GM19455 (cell line): ENCODE results near the gene TNNC2.
"Not testable (repeated sequence)": the region's sequence is repeated elsewhere in the genome, so short reads cannot be mapped to it uniquely, and the experiment has no call there.

ENCODE experiments used
- ATAC-seq: cut with Tn5 transposase; IDR thresholded peaks from one replicate; pipeline ENCODE4 v1.9.1; 2021; ENCODE audit not compliant: unreplicated experiment

The TNNC2 gene

DNA sequence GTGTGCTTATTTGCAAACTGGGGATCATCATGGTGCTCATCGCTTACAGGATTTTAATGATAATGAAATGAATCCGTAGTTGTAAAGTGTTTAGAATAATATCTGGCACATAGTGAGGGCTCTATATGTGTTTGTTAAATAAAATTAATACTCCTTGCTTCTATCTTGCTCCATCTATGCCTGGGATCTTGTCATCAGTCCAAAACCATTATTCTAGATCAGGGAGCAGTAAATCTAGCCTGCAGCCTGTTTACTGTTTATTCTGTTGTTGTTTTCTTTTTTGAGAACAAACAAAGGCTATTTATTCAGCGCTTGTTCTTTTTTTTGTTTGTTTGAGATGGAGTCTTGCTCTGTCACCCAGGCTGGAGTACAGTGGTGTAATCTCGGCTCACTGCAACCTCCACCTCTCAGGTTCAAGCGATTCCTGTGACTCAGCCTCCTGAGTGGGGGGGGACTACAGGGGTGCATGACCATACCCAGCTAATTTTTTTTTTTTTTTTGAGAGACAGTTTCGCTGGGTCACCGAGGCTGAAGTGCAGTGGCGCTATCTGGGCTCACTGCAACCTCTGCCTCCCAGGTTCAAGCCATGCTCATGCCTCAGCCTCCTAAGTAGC is 22.0 kb upstream of the TNNC2 start:
- no peak for ATAC-seq

DNA sequence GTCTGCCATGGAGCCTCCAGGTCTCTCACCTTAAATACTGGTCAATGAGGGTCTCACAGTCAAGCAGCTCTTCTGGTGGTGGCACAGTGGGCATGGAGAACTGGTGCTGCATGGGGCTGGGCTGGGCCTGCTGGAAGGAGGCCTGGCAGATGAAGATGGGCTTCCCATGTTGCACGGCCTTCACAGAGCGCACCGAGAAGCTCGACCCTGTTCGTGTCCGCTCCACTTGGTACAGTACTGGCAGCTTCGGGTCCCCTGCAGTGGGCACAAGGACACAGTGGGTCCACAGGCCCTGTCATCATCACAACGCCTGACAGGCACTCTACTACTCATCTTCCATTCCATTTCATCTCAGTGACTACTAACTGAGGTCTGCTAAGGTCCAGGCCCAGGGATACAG is 21.3 kb upstream of the TNNC2 start:
- no peak for ATAC-seq

DNA sequence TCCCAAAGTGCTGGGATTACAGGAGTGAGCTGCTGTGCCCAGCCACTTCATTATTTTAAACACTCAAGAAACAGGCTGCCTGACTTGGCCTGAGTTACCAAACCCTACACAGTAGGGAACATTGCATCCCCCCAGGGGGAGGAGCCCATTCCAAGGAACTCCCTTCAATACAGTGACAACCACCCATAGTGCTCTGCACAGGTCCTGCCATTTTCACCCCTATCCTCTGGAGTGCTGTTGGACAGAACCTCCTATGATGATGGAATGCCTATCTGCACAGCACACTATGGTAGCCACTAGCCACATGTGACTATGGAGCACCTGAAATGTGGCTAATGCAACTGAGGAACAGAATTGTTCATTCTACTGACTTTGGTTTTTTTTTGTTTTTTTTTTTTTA is 18.3 kb upstream of the TNNC2 start:
- ATAC-seq: no peak

DNA sequence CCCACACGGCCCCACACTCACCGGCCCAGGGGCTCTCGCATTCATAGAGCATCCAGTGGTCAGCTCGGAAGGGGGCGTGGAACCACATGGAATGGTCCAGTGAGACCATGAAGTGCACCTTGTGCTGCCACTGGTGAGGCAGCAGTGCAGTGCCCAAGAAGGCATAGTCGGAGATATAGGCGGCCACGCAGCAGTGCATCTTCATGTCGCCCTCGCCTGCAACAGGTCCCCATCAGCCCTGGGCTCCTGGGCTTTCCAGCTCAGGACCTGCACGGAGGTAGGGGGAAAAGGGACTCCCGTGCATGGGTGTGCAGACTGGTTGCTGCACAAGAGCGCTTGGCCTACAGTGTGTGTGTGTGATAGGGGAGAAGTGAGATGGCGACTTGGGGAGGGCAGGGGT is 16.4 kb upstream of the TNNC2 start:
- ATAC-seq: no peak

DNA sequence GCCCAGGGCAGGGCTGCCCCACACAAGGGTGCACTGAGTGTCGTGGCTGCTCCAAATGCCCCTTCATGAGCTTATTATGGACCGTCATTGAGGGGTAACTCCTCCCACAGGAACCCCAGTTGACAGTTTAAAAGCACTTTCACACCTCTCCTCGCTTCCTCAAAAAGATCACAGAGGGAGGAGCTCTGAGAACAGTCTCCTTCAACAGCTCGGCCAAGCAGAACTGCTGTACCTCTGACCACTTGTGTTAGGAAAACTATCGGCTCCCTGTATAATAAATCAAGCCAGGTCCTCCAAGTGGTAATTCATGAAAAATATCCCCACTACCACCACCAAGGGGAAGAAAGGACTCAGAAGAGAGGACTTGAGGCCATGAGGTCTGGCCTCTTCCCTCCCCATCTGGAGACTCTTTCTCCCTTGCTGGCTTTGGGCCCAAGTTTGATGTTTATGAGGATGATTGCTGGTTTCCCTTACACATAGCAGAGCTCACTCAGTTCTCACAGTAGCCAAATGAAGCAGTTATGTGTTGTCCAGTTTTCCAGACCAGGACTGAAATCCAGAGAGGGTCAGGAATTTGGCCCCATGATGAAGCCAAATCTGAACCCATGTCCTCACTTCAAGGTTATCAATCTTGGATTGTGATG is 15.2 kb upstream of the TNNC2 start:
- ATAC-seq: no peak

DNA sequence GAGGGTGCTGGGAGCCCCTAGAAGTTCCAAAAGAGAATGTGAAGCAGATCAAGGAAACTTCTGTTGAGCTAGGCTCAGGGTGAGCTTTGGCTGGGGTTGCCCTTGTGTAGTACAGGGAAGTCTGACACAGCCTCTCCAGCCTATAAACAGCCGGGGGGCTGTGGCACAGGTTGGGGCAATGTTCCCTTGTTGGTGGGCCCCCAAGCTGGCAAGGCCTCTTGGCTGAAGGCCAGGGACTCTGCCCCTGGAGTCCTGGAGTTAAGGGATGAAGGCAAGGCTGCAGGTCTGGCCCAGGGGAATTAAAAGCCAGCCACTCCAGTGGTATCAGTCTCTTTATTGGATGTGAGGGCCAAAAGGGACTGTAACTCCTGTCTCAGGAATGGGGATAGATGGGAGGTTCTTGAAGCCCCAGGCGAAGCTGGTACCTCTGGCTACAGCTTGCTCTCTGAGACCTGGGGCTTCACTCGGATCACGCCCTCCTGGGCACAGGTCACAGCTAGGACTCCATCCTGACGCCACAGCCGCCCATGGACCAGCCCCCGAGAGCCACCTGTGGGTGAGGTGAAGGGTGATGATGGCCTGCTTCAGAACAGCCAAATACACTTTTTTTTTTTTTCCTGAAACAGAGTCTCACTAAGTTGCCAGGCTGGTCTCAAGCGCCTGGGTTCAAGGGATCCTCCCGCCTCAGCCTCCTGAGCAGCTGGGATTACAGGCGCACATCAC is 14.5 kb upstream of the TNNC2 start:
- ATAC-seq: no peak

DNA sequence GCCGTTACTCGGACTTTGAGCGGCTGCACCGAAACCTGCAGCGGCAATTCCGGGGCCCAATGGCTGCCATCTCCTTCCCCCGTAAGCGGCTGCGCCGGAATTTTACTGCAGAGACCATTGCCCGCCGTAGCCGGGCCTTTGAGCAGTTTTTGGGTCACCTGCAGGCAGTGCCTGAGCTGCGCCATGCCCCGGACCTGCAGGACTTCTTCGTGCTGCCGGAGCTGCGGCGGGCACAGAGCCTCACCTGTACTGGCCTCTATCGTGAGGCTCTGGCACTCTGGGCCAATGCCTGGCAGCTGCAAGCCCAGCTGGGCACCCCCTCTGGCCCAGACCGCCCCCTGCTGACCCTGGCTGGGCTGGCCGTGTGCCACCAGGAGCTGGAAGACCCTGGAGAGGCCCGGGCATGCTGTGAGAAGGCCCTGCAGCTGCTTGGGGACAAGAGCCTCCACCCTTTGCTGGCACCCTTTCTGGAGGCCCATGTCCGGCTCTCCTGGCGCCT is 13.6 kb upstream of the TNNC2 start:
- ATAC-seq: no peak

DNA sequence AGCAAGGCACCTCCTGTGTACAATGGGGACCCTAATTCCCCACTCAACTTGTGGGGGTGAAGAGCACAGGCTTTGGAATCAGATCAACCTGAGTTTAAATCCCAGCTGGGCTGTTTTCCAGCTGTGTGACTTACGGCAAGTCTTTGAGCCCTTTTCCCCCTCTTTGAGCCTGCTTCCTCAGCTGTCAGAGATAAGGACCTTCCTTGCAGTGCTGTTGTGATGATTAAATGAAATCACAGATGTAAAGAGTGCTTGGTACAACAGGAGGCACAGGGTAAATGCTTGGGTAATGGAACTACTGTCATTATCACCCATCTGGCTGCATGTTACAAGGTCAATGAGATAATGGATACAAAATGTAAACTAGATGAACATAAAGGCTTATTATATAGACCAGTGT is 9.7 kb upstream of the TNNC2 start:
- ATAC-seq: no peak

DNA sequence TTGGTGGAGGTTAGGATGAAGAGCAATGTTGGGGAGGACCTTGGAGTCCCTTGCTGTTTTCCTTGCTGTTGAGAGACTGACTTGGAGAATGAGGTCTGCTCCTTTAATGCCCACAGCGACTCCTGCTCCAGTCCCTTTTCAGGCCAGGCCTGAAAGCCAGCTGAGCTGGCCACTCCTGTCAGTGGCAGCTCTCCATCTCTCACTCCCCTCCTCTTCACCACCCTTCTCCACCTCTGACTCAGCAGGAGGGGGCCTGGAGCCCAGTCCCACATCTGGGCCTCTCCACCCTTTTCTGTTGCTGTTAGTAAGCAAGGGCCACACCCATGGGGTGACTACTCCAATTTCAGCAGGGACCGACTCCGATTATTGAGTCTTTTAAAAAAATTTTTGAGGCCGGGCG is 8.7 kb upstream of the TNNC2 start:
- ATAC-seq: no peak

DNA sequence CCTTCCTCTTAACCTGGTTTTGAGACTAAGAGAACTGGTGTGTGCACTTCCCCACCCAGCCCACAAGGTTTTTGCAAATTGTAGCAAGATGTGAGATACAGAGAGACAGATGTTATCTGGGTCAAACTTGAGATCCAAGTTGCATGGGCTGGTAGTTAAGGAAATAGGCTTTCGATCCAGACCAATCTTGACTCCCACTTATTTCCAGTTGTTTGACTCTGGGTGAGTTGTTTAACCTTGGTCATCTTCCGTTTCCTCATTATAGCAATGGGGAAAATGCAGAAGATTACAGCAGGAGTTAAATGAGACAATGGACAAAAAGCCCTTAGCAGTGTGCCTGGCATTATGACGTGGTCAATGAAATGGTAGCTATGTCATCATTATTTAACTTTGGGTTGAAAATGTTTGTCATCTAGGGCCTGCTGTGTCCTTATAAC is 8.2 kb upstream of the TNNC2 start:
- no peak for ATAC-seq

DNA sequence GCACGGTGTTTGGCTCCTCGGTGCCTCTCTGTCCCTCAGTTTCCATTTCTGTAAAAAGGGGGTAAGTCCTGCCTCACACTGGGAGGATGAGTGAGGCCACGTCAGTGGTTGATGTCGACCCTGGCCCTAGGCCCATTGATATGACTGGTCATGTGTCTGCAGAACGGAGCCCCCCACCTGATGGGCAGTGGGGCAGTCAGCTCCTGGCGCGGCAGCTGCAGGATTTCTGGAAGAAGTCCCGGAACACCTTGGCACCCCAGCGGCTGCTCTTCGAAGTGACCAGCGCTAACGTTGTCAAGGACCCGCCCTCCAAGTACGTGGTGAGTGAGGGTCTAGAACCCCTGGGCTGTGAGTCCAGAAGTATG is 7.7 kb upstream of the TNNC2 start:
- ATAC-seq: no peak

DNA sequence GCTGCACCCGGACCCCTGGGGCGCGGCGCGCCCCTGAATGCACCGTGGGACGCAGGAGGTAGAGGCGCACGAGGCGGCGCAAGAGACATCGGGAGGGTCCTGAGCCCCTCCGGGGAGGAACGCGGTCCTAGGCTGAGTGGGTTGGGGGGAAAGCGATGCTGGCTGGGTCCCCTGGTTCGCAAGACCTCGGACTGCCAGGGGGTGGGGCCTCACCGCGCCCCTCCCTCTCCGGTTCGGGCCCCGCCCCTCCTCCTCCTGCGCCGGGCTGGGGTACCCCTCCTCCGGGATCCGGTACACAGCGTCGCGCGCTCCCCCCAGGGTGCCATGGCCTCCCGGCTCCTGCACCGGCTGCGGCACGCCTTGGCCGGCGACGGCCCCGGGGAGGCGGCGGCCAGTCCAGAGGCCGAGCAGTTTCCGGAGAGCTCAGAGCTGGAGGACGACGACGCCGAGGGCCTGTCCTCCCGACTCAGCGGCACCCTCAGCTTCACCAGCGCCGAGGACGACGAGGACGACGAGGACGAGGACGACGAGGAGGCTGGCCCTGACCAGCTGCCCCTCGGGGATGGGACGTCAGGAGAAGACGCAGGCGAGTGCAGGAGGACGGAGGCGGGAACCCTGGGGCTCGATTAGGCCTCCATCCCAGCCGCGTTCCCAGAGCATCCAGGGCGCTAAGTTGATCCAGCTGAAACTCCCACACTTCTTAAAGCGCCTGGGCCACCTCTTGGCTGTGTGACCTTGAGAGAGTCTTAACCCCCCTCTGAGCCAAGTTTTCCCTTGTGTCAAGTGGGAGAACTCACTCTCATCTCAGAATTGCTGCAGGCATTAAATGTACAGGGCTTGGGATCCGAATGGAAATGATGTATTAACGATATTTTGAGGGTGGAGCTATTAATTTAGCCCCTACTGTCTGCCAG is 7.0 kb upstream of the TNNC2 start:
- ATAC-seq: peak; percentile 61

DNA sequence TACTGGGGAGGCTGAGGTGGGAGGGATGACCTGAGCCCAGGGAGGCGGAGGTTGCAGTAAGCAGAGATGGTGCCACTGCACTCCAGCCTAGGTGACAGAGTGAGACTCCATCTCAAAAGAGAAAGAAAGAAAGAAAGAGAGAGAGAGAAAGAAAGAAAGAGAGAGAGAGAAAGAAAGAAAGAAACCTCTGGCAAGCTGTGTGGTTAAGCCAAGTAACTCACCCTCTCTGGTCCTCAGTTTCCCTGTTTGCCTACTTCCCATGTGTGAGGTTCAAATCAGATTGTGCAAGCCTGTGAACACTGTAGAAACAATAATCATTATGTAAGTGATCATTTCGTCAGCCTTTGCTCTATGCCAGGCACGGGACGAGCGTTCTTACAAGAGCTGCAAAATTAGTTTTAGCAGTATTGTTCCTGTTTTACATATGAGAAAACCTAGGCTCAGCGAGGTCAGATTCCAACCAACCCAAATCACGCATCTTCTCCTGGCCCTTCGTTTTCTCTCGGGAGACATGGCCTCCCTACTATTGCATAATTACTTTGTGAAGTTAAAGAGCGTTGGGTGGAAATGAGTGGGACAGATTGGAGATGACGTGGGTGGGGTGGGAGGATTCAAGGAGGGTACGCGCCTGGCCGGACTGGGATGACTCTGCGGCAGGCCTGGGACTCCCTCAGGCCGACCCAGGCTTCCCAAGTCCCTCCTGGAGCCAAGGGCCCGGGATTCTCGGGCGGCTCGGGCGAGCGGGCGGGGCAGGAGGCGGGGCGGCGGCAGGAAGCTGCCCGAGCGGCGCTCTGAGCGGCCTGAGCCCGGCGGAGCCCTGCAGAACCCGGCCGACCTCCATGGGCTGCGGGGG is 6.1 kb upstream of the TNNC2 start, which contains the start of gene SNX21:
Gene SNX21, plus strand, starts transcription at position 770 of the 853 bp plus-strand sequence. CDS start 121 bp downstream, outside the sequence.
- ATAC-seq: peak; percentile 60

DNA sequence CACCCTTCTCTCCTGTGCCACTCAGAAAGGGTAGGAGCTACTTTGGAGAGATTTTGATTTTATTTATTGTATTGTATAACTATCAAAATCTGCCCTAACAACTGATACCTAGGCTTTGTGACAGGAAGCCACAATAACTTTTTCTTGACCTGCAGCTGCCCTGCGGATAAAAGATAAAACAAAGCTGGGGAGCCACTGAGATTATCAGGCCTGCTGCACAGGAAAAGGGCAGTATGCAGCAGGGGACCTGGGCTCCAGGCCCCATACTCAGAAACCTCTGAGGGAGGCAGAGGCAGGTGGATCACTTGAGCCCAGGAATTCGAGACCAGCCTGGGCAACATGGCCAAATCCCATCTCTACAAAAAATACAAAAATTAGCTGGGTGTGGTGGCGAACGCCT is 5.5 kb upstream of the TNNC2 start:
- no peak for ATAC-seq

DNA sequence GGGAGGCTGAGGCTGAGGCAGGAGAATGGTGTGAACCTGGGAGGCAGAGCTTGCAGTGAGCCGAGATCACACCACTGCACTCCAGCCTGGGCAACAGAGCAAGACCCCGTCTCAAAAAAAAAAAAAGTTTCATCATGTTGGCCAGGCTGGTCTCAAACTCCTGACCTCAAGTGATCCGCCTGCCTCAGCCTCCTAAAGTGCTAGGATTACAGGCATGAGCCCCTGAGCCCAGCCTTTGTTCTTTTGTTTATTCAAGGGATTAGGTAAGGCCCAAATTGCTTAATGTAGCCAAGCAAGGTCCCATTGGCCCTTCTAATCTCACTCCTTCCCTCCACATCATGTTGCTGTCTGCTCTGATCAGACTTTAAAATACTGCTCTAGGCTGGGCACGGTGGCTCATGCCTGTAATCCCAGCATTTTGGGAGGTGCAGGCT is 2.6 kb upstream of the TNNC2 start:
- ATAC-seq: not testable (repeated sequence)

DNA sequence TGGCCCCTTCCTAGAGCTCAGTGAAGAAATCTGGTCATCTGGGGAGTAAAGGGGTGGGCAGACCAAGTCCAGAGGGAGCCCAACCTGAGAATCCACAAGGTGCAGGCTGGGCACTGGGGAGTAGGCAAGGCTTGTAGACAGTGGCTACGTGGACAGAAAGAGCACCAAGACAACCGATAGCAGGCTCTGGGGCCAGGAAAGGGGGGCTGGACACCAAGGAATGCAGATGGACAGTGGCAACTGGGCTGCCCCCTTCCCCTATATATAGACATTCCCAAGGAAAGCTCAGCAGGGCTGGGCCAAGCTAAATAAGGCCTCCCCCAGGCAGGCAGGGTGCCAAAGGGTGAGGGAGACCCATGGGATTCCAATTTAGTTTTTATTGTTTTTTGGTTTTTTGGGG is 1.5 kb upstream of the TNNC2 start:
- ATAC-seq: no peak

DNA sequence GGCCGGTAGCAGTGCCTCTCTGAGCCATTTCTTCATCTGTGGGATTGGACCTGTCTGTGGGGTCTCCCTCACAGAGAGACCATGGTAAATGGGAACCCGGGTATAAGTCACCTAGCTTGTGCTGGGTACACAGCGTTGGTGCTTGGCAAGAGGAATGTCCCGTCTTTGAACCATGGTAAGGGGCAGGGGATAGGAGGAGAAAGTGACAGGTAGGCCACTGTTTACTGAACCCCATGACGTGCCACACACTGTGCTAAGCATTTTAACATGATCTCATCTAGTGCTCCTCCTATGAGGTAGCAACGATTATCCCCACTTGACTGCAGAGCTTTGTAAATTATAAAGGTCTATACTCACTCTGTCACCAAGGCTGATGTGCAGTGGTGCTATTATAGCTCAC is 600 bp upstream of the TNNC2 start:
- ATAC-seq: no peak

DNA sequence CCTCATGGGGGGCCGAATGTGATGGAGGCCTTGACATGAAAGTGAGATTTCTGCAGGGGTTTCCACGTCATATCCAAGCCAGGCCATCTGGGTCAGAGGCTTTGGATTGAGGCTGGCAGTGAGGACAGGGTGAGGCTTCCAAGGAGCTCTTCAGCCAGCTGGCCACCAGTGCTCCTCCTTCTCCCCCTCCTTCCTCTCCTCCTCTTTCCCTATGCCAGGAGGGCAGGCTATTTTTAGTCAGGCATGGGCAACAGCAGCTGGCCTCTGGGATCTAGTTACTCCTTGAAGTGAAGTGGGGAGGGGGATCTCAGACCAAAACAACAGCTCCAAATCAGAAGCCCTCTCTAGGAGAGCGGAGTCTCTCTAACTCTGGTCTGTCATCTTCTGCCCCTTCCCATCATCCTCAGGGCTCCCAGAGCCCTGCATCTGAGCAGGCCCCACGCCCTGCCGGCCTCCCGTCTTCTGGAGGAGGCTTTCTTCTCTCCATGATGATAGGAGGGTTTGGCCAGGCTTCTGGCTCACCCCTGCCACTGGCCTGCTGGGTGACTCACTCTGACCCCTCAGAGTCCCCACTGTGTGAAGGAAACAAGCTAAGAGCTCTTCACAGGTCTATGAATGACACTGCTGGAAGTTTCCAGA is 612 bp downstream of the TNNC2 start:
- no peak for ATAC-seq

DNA sequence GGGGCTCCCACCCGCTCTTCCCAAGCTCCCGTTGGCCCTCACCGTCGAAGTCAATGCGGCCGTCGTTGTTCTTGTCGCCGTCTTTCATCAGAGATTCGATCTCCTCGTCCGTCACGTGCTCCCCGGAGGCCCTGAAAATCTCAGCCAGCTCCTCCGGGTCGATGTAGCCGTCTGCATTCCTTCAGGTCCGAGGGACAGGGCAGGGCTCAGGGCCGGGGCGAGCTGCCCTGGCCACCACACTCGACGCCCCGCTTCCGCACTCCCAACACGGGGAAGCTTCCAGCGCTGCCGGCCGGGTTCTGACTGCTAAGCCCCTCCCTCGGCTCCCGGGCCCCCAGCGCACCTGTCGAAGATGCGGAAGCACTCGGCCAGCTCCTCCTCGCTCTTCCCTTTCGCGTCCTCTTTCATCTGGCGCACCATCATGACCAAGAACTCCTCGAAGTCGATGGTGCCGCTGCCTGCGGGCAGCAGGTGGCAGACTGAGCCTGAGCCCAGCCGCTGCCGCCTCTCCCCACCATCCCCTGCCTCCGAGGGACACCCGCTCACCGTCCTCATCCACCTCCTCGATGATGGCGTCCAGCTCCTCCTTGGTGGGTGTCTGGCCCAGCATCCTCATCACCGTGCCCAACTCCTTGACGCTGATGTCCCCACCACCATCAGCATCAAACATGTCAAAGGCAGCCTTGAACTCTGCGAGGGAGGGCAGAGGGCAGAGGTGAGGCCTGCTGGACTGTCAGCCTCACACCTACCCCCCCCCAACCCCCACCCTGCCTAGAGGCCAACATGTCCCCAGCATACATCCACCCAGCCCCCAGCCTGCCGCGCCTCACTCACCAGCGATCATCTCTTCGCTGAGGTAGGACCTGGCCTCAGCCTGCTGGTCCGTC is 2.9 kb downstream of the TNNC2 start:
- ATAC-seq: no peak
